Glomerular endothelial cell (primary cell): ENCODE measurements around the gene HOOK2. TPM values are rescaled to one million over a fixed set of nuclear protein-coding genes. Genes with fewer than 3 reads are reported as not detected.
A peak's percentile ranks its signal among the peaks of the same experiment; 100 is the strongest.
"Not testable (repeated sequence)": the region's sequence is repeated elsewhere in the genome, so short reads cannot be mapped to it uniquely, and the experiment has no call there.

Experiments
- DNase-seq: peaks from one replicate; pipeline ENCODE4 v3.0.0-alpha.2; 2011; ENCODE audit warnings: low read depth, low spot score; ENCODE audit errors: extremely low read depth
- total RNA-seq: library from RNA; depleted of rRNA; stranded (reverse); fragments of >200 nt; gene quantifications from 2 replicates; pipeline ENCODE4 v1.2.3, GENCODE V29; 2015

The HOOK2 gene
- total RNA-seq, 1 donor from 2014 or later = 33.1 TPM

- no peak for DNase-seq
Observed at GRCh38 chr19:12756150-12756883, 19.0 kb downstream of the HOOK2 start.

GRCh38 chr19:12754465-12755196, 20.7 kb downstream of the HOOK2 start:
- no peak for DNase-seq

GRCh38 chr19:12752056-12752781, 23.1 kb downstream of the HOOK2 start:
- DNase-seq = no peak

GRCh38 chr19:12751635-12752034, 23.7 kb downstream of the HOOK2 start, which contains the start of gene BEST2:
TSS of gene BEST2 (plus strand) at chr19:12751791. CDS start at chr19:12752593, 802 bp downstream.
- no peak for DNase-seq

- DNase-seq = no peak
Observed at GRCh38 chr19:12750851-12751250, 24.5 kb downstream of the HOOK2 start.

GRCh38 chr19:12749938-12750521, 25.3 kb downstream of the HOOK2 start:
- DNase-seq = no peak

- no peak for DNase-seq
Observed at GRCh38 chr19:12748489-12748888, 26.9 kb downstream of the HOOK2 start.

- no peak for DNase-seq
Observed at GRCh38 chr19:12745166-12745897, 30.0 kb downstream of the HOOK2 start.

GRCh38 chr19:12737835-12738351, 37.5 kb downstream of the HOOK2 start:
- no peak for DNase-seq

GRCh38 chr19:12736995-12737834, 38.1 kb downstream of the HOOK2 start, which contains the start of gene GET3:
TSS of gene GET3 (plus strand) at chr19:12737497. CDS start at chr19:12737506, 9 bp downstream.
- DNase-seq = peak; percentile 100

GRCh38 chr19:12733369-12734214, 41.8 kb downstream of the HOOK2 start:
- DNase-seq = no peak

- DNase-seq = no peak
Observed at GRCh38 chr19:12731337-12731736, 44.0 kb downstream of the HOOK2 start.

GRCh38 chr19:12730064-12730463, 45.3 kb downstream of the HOOK2 start:
- no peak for DNase-seq

- DNase-seq = no peak
Observed at GRCh38 chr19:12727745-12728433, 47.5 kb downstream of the HOOK2 start.

- no peak for DNase-seq
Observed at GRCh38 chr19:12726988-12727316, 48.4 kb downstream of the HOOK2 start.

- not testable (repeated sequence) for DNase-seq
Observed at GRCh38 chr19:12725612-12726011, 49.7 kb downstream of the HOOK2 start.

GRCh38 chr19:12723641-12724426, 51.5 kb downstream of the HOOK2 start, which contains the start of gene TNPO2:
TSS of gene TNPO2 (minus strand) at chr19:12723932. CDS start at chr19:12720977, 2,955 bp downstream.
- no peak for DNase-seq
